NCI-H774 (cell line): ENCODE data around the gene OSBPL2.

Source experiments
- DNase-seq: peaks from one replicate; lab custom pipeline; 2025; lab: John Stamatoyannopoulos, UW

The OSBPL2 gene

DNA sequence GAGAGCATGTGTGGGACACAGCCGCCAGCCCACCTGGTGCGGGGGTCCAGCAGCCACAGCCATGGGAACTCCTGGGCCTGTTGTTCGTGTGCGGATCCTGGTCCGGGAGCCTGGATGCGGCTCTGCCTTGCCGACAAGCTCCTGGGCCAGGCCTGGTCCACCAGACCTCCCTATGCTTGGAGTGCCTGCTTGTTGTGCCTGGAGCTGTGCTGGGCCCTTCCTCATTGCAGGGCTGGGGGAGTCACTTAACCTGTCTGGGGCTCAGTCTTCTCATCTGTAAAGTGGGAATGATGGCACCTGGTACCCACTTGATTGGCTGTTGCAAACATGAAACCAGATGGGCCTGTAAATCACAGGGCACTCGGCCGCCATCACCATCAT is 2.6 kb upstream of the OSBPL2 start:
- no peak for DNase-seq

DNA sequence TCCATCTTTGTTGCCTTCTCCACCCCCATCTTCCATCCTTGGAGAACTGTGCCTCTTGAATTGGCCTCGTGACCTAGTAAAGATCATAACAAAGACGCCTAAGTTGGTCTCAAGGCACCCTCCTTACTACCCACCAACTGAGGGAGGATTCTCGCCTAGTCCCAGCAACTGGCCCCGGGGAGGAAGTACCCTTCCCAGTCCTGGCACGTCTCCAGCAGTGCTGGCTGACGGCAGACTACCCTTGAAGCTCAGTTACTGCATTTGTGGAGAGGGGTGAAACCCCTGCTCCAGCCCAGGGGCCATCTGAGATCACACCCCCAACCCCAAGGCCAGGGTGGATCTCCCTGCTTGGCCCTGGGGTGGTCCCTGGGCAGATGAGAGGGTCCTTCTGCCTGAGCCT is 2.1 kb upstream of the OSBPL2 start:
- no peak for DNase-seq

DNA sequence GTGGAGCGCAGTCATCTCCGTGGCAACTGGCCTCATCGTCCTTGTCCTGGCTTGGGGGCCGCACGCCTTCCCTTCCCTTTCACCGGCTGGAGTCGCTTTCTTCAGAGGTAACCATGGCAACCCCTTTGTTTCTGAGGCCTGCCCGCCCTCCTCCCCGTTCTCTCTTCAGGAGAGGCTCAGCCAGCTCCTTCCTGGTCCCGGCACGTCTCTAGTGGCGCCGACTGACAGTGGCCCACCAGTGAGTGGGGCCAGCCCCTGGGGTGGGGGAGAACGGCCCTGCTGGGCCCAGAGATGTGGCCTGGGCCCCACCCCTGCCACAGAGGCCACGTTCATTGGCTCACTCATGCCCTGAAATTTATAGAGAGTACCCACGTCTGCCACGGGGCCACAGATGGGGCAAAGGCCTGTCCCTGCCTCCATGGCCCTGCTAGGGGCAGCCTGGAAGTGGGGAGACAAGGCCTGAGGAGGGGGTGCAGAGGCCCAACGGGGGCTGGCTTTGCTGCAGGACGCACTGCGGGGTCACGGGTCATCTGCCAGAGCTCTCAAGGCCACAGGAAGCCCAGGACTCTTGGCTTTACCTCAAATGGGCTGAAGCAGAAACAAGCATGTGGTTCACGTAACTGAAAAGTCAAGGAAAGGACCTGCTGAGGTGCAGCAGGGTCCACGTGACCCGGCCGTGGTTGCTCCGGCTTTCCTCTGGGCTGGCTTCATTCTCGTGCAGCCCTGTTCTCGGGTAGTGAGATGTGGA is 1.4 kb upstream of the OSBPL2 start:
- DNase-seq: no peak

DNA sequence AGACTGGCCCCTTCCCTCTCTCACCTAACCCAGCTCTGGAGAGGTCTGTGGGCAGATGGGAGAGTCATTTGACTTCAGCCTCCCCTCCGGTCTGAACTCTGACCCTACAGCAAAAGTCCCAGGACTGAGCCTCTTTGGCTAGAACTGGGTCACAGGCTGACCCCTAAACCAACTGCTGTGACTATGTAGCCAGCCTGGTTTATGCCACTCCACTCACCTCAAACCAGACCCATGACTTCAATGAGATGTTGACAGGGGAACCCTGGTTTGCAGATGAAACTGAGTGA is 864 bp upstream of the OSBPL2 start:
- DNase-seq: no peak

DNA sequence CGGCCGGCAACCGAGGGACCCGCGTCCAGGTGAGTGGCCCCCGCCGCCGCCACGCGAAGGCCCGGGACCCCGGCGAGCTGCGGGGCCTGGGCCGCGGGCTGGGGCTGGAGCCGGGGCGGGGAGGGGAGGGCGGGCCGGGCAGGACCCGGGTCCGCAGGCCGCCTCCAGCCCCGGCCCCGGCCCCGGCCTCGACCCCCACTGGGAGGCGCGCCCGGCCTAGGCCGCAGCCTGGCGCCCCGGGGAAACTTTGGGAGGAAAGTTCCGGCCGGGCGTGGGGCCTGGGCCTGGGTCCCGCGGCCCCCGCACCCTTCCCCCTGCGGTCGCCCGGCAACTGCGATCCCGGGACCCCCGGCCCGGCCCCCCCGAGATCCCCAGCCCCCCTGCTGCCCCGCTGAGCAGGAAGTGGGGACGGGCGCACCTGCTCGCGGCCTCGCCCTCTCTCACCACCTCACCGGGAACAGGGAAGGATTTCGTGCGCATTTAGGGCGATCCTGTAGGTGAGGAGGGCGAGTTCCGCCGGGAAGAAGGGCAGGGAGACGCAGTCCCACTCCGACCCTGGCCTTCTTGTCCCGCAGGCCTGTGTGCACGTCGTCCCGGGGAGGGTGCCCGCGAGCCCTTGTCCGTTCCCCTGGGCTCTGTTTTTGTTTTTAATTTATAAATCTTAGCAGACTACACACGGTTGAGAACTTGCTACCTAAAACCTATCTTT is 402 bp downstream of the OSBPL2 start:
- no peak for DNase-seq

DNA sequence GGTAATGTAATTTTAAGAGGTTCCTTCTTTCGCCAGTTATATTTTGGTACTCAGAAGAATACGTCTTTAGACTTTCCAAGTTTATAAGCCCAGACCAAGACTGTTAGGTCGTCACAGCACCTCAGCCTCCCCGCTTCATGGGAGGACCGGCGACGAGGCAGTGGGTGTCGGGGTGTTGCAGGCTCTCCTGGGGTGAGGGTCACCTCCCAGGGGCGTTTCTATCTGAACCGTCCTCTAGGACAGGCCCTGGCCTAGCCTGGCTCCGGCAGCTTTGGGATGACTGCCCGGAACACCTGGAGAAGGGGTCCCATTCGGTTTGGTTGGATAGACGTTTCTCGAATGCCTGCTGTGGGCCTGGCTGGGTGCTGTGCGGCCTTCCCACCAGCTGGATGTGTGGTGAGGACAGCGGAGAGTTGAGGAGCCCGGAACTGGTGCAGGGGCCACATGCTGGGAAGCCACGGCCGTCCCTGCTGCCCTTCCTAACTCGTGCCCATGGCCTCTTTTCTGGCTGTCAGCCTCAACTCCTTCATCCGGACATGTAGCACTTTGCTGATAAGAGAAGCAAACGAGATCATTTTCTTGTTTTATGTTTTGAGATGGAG is 1.1 kb downstream of the OSBPL2 start:
- DNase-seq: no peak

DNA sequence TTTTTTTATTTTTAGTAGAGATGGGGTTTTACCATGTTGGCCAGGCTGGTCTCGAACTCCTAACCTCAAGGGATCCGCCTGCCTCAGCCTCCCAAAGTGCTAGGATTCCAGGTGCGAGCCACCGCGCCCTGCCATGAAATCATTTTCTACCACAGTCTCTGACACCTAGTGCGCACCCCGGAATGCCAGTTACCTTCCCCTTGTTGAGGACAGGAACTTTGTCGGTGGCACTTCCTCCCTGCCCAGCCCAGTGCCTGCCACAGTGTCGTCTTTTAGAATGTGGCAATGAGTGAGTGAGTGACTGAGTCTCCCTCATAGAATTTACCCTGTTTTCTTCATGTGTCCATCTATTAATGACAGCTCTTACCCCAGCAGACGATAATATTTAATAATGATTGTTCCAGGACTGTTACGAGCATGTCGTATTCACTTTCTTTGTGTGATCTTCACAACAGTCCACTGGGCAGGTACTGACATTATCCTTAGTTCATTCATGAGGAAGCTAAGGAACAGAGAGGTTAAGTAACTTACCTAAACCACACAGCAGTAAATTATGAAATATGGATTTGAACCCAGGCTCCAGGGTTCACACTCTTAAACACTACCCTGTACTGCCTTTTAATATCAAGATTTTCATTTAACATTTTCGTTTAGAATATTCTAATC is 1.8 kb downstream of the OSBPL2 start:
- no peak for DNase-seq

DNA sequence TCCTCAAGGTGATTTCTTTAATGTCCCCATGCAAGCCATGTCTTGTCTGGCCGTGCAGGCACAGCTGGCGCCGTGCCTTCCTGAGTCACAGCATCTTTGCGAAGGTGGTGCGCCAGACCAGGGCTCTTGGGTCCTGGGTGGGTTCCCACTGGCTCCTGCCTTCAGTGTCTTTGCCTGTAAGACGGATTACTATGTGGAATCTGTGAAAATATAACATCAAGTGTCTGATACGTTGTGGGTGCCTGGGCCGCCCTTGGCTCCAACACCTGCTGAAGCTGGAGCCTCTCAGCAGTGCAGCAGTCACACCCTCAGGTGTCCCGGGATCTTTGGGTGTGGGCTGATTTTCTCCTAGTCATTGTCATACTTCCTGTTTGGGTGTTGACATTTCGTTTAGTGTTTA is 3.2 kb downstream of the OSBPL2 start:
- no peak for DNase-seq

DNA sequence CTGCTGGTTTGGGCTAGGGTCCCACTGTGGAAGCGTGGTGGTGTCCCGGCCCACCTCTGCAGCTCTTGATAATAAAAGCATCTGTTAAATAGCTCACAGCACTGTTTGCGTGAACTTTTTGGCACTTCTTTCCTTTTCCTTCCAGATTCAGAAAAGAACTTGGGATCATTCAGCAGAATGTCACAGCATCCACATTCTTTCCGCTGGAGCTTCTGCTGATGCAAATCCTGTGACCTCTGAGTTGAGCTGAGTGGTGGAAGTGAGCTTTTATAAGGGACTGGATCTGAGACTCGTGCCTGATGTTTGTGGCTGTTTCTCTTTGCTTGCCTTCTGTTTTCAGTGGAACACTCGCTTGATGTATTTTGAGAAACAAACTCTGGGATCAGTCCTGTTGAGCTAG is 3.9 kb downstream of the OSBPL2 start:
- DNase-seq: no peak

DNA sequence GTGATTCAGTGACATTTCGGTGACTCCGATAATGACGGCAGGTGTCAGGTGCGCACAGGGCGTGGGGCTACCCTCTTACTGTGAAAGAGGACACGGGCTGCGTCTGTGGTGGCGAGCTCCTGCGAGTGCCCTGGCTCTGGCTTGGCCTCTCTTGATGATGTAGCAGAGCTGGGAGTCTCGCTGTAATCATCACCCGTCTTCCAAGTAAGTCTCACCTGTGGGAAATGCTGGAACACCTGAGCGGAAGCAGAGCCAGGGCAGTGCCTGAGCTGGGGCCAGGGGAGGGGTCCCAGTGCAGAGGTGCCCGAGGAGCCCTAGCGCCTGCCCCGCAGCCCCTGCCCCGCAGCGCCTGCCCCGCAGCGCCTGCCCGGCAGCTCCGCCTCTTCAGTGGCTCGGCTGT is 4.8 kb downstream of the OSBPL2 start:
- no peak for DNase-seq

DNA sequence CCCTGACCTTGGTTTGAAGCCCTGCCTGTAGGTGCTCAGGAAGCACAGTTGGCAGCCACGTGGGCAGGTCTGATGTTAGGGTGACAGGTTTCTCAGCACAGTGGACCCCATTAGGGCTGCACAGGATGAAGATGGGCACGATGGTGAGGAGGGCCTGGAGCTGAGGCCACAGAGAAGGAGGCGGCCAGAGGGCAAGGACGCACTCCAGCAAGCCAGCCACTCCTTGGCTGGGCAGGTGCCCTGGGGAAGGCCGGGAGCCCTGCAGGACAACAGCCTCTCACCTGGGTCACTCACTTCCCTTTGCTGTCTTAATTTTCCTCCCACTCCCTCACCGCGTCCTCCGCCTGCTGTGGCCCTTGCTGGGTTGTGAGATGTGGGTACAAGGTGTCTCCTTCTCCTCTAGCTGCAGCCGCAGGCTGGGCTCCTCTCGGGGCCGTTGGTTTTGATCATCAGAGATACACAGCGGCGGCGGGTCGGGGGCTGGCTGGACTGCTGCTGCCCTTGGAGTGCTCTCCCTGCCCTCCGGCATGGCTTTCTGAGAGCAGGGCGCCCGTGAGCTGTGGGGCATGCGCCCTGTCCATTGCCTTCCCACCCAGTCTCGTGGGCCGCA is 5.7 kb downstream of the OSBPL2 start:
- DNase-seq: no peak

DNA sequence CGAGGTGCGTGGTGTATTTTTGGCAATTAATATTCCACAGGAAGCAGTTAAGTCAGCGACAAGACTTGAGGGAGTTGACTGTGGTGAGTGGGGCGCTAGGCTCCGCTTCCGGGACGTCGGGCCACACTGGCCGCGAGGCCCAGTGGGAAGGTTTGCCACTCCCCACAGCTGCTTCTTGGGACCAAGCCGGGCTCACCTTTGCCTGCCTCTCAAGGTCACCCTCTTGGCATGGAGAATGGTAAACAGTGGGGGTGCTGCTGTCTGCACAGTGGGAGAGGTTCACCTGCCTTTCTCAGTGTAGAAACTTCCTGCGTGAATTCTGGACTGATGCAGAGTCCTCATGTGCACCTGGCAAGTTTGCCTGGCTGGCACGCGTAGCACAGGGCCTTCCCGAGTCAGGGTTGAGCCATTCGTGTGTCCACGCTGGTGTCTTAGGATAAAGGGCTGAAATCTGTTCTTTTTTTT is 6.4 kb downstream of the OSBPL2 start:
- DNase-seq: no peak

DNA sequence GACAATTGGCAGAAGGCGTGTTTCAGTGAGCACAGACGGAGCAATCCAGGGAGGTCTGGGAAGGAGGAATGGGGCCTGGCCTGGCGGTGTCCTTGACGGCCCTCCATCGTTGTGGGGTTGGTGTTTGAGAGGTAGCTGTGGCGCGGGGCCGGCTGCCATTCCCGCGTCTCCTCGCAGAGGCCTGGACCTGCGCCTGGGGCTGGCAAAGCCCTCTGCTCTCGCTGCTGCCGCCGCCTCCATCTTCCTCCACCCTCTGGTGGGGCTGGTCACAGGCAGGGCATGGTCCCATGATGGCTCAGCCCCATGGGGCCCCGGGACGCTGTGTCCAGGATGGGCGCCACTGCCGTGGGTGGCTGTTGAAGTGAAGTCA is 7.6 kb downstream of the OSBPL2 start:
- no peak for DNase-seq

DNA sequence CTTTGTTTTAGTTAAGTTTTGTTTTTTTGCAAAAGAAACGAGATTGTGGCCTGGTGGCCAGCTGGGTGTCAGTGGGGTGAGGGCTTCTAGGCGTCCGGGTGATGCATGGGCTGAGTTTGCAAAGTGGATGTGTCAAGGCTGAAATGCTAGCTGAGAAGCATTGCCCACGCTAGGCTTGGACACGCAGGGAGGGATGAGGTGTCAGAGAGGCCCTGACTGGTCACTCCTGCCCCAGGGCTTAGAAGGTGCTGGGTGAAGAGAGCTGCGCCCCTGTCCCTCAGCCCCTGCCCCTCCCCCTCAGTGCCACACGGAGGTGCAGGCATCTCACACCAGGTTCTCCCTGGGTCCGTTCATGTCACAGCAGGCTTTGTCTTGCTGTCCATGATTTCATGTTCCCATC is 8.1 kb downstream of the OSBPL2 start:
- no peak for DNase-seq

DNA sequence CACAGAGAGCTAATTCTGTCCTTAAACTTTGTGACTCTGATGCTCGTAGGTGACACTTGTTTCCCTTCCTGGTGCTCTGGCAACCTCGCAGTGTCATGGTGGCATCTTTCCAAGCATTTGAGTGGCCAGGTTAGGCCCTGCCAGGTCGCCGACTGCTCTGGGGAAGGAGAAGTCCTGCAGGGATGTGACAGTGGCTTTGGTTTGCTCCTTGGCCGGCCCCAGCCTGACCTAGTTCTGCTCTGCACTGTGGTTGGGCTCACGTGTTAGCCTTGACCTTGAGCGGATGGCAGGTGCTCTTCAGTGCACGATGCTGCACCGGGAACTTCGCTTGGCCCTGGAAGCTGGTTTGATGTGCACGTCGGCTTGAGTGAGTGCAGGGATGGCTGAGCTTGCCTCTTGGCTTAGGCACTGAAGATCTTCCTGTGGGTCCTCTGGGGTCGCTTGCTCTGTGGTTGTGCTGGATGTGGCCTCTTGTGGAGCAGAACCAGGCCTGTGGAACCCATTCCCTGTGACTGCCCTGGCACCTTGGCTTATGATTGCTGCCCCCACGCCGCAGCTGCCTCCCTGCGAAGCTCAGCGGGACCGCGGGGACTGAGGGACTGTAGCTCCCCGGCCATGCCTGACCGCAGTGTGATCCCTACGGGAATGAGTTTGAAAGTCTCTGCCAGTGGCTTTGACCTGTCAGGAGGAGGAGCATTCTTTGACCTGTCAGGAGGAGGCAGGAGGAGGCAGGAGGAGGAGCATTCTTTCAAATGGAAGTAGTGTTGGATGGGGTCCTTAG is 8.7 kb downstream of the OSBPL2 start:
- no peak for DNase-seq

DNA sequence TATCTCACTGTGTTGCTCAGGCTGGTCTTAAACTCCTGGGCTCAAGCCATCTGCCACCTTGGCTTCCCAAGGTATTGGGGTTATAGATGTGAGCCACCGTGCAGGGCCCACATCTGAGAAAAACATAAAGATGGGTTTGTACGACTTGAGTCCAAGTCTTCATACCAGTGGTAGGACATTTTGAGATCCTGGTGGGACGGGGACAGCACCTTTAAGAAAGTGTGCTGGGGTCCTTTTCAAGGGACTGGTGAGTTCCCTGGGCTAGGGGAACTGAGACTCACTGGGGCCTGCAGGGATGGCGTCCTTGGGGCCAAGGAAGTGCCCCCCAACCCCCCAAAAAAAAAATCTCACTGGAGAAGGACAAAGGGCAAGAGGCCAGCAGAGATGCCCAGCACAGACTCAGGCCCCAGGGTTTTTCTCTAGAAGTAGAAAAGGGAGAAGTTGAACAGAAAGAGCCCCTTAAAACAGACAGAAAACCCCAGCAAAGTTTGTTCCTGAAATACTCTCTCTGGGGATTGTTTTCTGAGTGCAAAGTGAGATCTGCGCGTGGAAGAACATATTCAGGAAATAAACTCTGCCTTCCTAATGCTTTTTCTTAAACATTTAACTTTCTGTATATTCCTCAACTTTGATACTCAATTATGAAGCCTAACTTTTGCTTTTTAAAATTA is 10.7 kb downstream of the OSBPL2 start:
- no peak for DNase-seq

DNA sequence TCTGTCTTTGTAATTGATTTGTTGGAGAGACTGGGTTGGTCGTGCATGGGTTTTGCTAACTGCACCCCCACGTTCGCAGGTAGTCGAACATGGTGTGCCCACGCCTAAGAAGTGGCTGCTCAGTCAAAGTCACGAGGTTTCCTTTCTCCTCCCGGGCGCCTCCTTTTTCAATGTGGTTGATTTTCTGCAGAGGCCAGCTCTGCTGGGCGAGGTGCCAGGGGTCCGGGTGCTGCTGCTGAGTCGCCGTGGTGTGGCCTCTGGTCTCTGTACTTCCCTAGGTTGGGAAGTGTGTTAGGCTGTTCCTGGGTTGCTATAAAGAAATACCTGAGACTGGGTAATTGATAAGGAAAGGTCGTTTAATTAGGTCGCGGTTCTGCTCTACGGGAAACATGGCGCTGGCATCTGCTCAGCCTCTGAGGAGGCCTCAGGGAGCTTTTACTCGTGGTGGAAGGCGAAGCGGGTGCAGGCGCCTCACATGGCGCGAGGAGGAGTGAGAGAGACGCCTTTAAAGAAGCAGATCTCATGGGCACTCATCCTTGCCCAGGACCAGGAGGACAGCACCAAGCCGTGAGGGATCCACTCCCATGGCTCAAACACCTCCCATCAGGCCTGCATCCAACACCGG is 14.1 kb downstream of the OSBPL2 start:
- no peak for DNase-seq

DNA sequence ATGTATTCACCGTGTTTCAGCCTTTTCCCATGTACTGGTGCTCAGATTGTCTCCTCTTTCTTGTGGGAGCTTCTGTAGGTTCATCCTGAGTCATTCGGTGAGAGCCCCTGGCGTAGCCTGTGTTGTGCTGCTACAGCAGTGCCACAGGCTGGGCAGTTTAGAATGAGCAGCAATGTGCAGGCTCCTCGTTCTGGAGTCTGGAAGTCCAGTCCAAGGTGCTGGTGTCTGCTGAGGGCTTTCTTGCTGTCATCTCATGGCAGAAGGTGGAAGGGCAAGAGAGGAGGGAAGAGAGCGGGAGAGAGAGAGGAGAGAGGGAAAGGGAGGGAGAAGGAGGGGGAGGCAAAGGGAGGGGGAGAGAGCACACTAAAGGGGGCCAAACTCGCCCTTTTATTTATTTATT is 15.1 kb downstream of the OSBPL2 start:
- DNase-seq: no peak

DNA sequence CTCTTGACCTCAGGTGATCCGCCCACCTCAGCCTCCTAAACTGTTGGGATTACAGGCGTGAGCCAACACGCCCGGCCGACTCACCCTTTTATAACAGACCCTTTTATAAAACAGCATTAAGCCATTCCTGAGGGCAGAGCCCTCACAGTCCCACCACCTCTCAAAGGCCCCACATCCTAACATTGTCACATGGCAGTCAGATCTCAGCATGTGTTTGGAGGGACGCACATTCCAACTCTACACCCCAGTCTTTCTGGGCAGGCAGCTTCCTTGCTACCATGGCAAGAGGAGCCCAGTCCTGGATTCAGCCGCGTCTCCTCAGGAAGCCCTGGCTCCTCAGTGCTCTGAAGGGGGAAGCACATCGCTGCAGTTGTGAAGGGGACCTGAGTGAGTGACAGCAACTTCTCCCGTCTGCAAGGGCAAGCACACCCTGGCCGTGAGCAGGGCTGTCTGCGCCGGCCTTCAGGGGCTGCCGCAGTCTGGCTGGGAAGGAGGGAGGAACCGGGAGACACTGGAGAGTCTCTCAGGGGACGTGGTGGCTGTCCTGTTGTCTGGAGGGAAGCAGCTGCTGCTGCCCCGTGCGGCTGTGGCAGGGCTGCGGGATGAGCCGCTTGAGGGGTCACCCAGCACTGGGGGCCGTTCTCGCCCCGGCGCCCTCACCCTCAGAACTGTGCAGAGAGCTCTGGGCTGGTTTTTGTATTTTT is 15.9 kb downstream of the OSBPL2 start:
- no peak for DNase-seq

DNA sequence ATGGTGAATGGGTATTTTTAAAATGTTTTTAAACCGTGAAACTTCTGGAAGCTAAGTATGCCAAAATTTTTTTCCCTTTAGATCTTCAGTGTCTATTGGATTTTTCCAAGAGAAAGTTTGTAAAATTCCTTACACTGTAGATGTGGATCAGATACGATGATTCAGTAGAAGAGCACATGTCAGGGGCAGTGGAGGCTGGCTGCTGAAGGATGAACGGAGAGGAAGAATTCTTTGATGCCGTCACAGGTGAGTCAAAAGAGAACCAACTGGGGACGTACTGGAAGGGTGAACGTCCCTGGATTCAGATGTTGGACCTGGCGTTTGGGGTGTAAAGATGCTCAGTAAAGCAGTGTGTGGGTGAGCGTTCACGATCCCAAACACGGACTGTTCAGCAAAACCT is 17.7 kb downstream of the OSBPL2 start:
- no peak for DNase-seq
